Measurements from ENCODE around the gene TRAK1.
"Not testable (repeated sequence)": the region's sequence is repeated elsewhere in the genome, so short reads cannot be mapped to it uniquely, and the experiment has no call there.

Gene TRAK1

GRCh38 chr3:42097566-42097946, 6.4 kb downstream of the TRAK1 start:
- DNase-seq (ENCODE audit: low spot score) = no peak

- DNase-seq (ENCODE audit: low spot score) = no peak
These were observed 7.0 kb downstream of the TRAK1 start for GRCh38 chr3:42098171-42098570.

GRCh38 chr3:42099020-42099765, 8.0 kb downstream of the TRAK1 start:
- DNase-seq (ENCODE audit: low spot score) = no peak

GRCh38 chr3:42101048-42101447, 9.9 kb downstream of the TRAK1 start:
- DNase-seq (ENCODE audit: low spot score) = no peak

- no peak for DNase-seq (ENCODE audit: low spot score)
These were observed 10.3 kb downstream of the TRAK1 start for GRCh38 chr3:42101481-42101880.

GRCh38 chr3:42102571-42102970, 11.4 kb downstream of the TRAK1 start:
- no peak for DNase-seq (ENCODE audit: low spot score)

GRCh38 chr3:42103921-42104665, 12.9 kb downstream of the TRAK1 start:
- not testable (repeated sequence) for DNase-seq (ENCODE audit: low spot score)

GRCh38 chr3:42105994-42106393, 14.8 kb downstream of the TRAK1 start:
- not testable (repeated sequence) for DNase-seq (ENCODE audit: low spot score)

- no peak for DNase-seq (ENCODE audit: low spot score)
These were observed 15.5 kb downstream of the TRAK1 start for GRCh38 chr3:42106646-42107045.

GRCh38 chr3:42110631-42111030, 19.5 kb downstream of the TRAK1 start:
- no peak for DNase-seq (ENCODE audit: low spot score)

- DNase-seq (ENCODE audit: low spot score) = no peak
These were observed 23.1 kb downstream of the TRAK1 start for GRCh38 chr3:42114130-42114725.

GRCh38 chr3:42115215-42115614, 24.1 kb downstream of the TRAK1 start:
- DNase-seq (ENCODE audit: low spot score) = no peak

GRCh38 chr3:42115946-42116345, 24.8 kb downstream of the TRAK1 start:
- no peak for DNase-seq (ENCODE audit: low spot score)

GRCh38 chr3:42116466-42116865, 25.3 kb downstream of the TRAK1 start:
- no peak for DNase-seq (ENCODE audit: low spot score)

GRCh38 chr3:42117175-42118008, 26.2 kb downstream of the TRAK1 start:
- peak; percentile 53 for DNase-seq (ENCODE audit: low spot score)

GRCh38 chr3:42118762-42119361, 27.7 kb downstream of the TRAK1 start:
- DNase-seq (ENCODE audit: low spot score) = peak; percentile 75

GRCh38 chr3:42119561-42120355, 28.6 kb downstream of the TRAK1 start:
- no peak for DNase-seq (ENCODE audit: low spot score)

- DNase-seq (ENCODE audit: low spot score) = no peak
These were observed 29.7 kb downstream of the TRAK1 start for GRCh38 chr3:42120866-42121265.

- DNase-seq (ENCODE audit: low spot score) = no peak
These were observed 31.3 kb downstream of the TRAK1 start for GRCh38 chr3:42122261-42123011.

GRCh38 chr3:42123012-42123581, 31.9 kb downstream of the TRAK1 start:
- no peak for DNase-seq (ENCODE audit: low spot score)

All from hematopoietic multipotent progenitor cell treated with erythropoietin and hydrocortisone succinate and interleukin-3 and kit ligand, for 15 days (in vitro differentiated cells).